ENCODE results near the gene TGM2.

Gene TGM2

GRCh38 chr20:38203337-38203980 lies 38.4 kb upstream of the TGM2 start:
- TF ChIP-seq CTCF (IDR thresholded peaks at IDR 0.05; ENCODE audit: low read depth, low read length), result no peak
- no peak for DNase-seq (ENCODE audit: extremely low read depth, low read depth)

GRCh38 chr20:38202982-38203293 lies 37.9 kb upstream of the TGM2 start:
- no peak for DNase-seq (ENCODE audit: extremely low read depth, low read depth)
- TF ChIP-seq CTCF (IDR thresholded peaks at IDR 0.05; ENCODE audit: low read depth, low read length), result no peak

- no peak for DNase-seq (ENCODE audit: extremely low read depth, low read depth)
- no peak for TF ChIP-seq CTCF (IDR thresholded peaks at IDR 0.05; ENCODE audit: low read depth, low read length)
Observed at GRCh38 chr20:38202153-38202981, 37.3 kb upstream of the TGM2 start.

GRCh38 chr20:38201356-38201755 lies 36.3 kb upstream of the TGM2 start:
- TF ChIP-seq CTCF (IDR thresholded peaks at IDR 0.05; ENCODE audit: low read depth, low read length), result no peak
- DNase-seq (ENCODE audit: extremely low read depth, low read depth), result peak; percentile 45

- TF ChIP-seq CTCF (IDR thresholded peaks at IDR 0.05; ENCODE audit: low read depth, low read length), result no peak
- no peak for DNase-seq (ENCODE audit: extremely low read depth, low read depth)
Observed at GRCh38 chr20:38200646-38201045, 35.6 kb upstream of the TGM2 start.

GRCh38 chr20:38199501-38200390 lies 34.7 kb upstream of the TGM2 start:
- no peak for TF ChIP-seq CTCF (IDR thresholded peaks at IDR 0.05; ENCODE audit: low read depth, low read length)
- DNase-seq (ENCODE audit: extremely low read depth, low read depth), result no peak

All from AG09319 (cell line).